Inflammatory macrophage (primary cell): ENCODE results near the gene HAND2.

Experiments
- DNase-seq, 2 donors: peaks; one replicate each; pipeline ENCODE4 v3.0.0-alpha.2; 2020 to 2022
- total RNA-seq, 18 experiments: gene quantifications; one replicate each; lab custom pipeline; 2026; ENCODE audit warnings: mixed read lengths in 6 of 18, inconsistent platforms in 2 of 18; lab: John Stamatoyannopoulos, UW

Gene HAND2
- 0 to 0.16 (median 0) reads per million in 18 experiments for total RNA-seq

GRCh38 chr4:173529477-173530325 is at the start of gene HAND2:
TSS of gene HAND2 (minus strand) at chr4:173530229. CDS start at chr4:173529289, 940 bp downstream.
- no peak for DNase-seq

GRCh38 chr4:173578956-173579355 is 48.9 kb upstream of the HAND2 start:
- no peak for DNase-seq

DNA sequence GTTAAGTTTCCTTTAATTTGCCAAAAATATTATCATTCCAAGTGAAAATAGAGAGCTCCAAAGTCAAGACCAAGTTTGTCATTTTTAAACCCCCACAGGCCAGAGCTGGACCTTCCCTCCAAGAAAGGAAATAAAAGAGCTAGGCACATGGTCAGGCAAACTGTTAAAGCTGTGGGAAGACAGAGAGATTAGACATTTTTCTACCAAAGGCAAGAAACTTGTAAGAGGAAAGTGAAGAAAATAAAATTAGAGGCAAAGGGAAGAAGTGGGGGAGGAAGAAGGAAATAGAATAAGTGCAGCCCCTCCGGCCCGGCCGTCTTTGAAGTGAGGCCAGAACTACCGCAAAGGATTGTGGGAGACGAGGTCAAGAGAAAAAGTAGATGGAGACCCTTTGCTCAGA is 47.9 kb upstream of the HAND2 start:
- DNase-seq, result no peak

DNA sequence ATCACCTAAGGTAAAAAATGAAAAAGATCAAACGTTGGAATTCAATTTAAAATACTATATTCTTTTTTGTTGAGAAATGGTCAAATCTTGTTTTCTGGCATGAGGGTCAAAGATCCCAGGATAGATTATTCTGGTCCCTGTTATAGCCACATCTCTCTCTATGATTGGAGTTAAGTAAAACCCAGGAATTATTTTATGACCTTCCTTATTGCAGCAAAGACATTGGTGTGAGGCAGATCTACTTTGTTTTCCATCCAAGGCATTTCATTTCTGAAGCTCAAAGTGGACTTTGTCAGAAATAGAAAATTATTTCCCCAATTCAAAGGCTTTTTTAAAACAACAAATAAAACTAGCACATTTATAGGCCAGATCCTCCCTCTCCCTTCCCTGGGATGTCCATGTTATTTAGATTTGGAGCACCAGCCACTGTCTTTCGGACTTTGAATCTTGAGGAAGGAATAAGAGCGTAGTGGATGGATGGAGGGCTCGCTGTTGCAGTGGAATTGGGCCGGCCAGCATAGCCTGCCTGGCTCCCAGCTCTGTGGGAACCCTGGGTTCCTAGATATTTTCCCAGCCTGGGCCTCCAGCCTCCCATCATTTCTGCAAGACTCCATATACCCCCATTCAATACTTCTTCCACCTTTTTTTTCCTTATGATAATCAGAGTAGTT is 45.6 kb upstream of the HAND2 start:
- DNase-seq, result no peak

DNA sequence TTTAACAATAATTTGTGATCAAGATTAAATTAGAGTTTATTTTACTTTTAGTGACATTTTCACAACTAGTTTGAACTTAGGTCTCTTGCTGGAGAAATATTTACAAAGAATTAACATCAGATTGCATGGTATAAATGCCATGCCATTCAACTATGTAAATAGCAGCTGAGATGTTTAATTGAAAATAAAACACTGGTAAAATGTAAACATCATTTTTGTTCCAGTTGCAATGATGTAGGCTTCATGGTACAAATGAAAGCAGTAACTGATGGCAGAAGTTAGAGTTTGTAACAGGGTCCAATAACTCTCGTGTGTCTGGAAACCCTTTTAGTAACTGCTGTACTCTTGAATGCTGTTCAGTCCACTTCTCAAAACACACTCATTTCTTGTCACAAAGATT is 43.7 kb upstream of the HAND2 start:
- DNase-seq, result no peak

GRCh38 chr4:173573286-173573685 is 43.3 kb upstream of the HAND2 start:
- DNase-seq, result no peak

GRCh38 chr4:173572493-173573129 is 42.6 kb upstream of the HAND2 start:
- DNase-seq, result no peak

DNA sequence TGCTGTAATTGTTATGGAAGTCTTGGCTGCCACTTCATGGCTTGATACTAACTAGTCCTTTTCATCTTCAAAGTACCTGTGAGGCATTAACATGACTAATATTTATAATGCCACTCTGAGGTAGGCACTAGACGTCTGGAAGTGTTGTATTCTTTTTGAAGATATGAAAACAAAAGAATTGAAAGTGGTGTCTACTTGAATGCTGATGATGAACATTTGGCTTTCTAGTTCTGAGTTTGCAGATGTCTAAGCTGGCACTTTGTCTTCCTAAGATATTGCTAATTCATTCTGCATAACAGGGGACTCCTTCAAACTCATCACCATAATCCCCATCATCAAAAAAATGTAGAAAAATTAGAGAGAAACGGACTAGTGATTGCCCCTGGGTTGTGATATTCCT is 41.6 kb upstream of the HAND2 start:
- no peak for DNase-seq

GRCh38 chr4:173565281-173565680 is 35.3 kb upstream of the HAND2 start:
- no peak for DNase-seq

- no peak for DNase-seq
Observed at GRCh38 chr4:173564461-173564860, 34.4 kb upstream of the HAND2 start.

- no peak for DNase-seq
Observed at GRCh38 chr4:173560896-173561295, 30.9 kb upstream of the HAND2 start.

GRCh38 chr4:173556398-173557131 is 26.5 kb upstream of the HAND2 start:
- no peak for DNase-seq

DNA sequence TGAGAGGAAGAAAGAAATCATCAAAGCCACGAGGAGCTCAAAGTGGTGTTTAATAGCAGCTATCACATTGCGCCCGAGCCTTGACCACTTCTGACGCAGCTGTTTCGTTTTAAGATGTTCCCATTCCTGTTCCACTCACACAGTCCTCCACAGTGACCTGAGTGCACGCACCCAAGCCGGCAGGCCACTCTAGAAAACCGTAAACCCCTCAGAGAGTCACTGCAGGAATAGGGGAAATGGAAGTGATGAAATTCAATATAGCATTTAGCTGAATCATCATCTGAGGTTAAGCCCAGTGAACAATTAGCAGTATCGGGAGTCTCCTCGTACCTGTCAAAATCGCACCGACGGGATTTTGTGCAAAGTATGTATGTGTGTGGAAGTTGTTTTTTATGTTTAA is 17.9 kb upstream of the HAND2 start:
- peak in 1 of 2 donors; percentile 7 for DNase-seq

DNA sequence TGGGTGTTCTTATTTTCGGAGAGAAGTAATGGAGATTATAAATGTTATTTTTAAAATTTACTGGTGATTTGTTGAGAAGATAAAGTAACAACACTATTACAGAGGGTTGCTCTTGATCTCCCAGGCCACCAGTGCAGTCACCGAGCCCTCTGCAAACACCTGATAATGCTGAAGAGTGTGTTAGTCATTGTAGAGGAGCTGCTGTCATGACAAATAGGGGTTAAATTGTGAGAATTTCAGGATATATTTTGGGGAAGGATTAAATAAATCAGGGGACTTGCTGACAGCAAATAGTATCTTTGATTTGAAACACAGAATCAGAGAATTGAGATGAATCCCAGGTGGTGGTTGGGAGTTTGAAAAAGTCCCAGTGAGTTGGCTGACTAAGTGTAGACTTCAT is 16.7 kb upstream of the HAND2 start:
- no peak for DNase-seq

GRCh38 chr4:173545440-173545839 is 15.4 kb upstream of the HAND2 start:
- DNase-seq, result no peak

GRCh38 chr4:173543266-173543665 is 13.2 kb upstream of the HAND2 start:
- no peak for DNase-seq

DNA sequence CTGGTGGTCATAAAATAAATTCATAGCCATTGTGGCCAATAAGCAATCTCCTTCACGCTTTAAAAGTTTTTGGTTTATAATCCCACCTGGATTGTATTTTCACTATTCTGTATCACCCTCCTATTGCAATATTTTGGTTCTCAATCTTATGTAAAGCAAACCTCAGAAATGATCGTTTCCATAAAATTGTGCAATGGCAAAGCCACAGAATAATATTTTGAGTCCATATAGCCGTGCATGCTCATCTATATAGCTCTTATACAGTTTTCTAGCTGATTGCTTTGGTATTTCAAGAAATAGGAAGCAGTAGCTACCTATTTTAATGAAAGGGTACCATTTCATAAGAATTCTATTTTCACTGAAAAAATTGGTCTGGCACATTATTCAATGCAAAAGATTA is 10.0 kb upstream of the HAND2 start:
- DNase-seq, result no peak

GRCh38 chr4:173538909-173539445 is 8.9 kb upstream of the HAND2 start:
- DNase-seq, result no peak

GRCh38 chr4:173538148-173538908 is 8.3 kb upstream of the HAND2 start:
- DNase-seq, result peak; percentile 47 to 48

- DNase-seq, result no peak
Observed at GRCh38 chr4:173537613-173538147, 7.7 kb upstream of the HAND2 start.

DNA sequence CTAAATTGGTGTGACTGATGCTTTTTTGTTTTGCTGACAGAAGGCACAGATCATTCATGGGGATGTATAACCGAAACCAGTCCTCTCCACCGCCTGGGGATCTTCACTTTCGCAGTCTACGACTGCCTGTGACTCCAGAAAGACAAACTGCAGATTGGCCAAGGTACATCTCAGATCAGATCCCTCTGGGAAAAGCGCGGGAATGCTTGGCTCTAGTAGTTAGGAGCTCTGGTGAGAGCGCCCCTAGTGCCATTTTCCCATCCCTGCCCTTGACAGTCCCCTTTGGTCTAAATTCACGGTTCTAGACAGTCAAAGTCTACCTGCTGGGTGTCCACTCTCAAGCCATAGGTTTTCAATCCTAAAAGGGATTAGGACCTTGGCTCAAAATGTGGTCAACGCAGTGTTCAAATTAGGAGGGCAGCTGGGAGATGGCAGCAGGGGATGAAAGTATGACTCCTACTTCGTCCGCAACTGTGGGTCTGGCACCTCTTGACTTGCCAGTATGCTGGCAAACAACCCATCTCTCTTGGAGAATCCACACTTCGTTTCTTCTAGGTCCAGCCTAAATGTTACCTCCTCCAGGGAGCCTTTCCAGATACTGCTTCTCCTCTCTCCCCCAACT is 6.9 kb upstream of the HAND2 start:
- DNase-seq, result no peak
